Activated T-helper 1 cell treated with anti-CD3 and anti-CD28 coated beads, Interleukin-2, amount 50 U/mL, for 16 hours (primary cell): ENCODE results near the gene SDSL.

ENCODE experiments used
- DNase-seq, 2 donors: peaks; one replicate each; pipeline ENCODE4 v3.0.0-alpha.2; 2020; ENCODE audit warnings: low read depth in 1 of 2, low spot score in 1 of 2

SDSL gene

DNA sequence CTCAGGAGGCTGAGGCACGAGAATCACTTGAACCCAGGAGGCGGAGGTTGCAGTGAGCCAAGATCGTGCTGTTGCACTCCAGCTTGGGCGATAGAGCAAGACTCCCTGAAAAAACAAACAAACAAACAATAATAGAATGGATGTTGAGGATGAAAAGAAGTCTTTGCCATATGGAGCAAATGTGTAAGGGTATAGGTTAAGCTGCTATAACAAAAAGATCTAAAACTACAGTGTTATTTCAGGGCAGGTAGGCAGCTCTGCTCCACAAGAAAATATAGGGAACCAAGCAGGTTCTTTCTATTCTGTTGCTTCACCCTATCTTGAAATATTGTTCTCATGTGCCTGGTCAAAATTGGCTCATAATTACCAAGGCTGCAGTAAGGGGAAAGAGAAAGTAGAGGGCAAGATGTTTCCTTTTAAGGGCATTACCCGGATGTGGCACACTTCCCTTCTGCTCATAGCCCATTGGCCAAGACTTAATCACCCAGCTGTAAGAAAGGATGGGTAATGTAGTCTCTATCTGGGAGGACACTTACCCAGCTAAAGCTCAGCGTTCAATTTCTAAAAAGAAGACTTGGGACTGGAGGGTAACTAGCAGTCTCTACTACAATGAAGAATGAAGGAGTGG lies 23.5 kb downstream of the SDSL start:
- no peak for DNase-seq

DNA sequence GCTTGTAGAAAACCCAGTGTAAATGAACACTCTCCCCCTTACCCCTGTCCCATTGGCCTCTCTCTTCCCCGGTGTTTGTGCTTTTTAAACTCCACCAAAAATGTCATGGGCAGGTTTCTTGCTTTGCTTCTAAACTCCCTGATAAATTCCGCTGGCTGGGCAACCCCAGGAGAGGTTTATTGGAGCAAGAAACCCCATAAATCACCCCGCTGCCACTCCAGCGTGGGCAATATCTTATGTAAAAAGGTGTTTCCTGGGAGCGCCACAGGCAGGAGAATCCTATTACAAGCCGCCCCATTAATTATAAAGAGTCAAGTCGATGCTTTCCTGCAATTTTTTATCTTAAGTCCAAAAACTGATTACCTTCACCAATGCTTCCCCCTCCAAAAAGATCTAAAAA lies 26.7 kb downstream of the SDSL start:
- DNase-seq = no peak

- DNase-seq = no peak
These were observed 27.1 kb downstream of the SDSL start for GRCh38 chr12:113449299-113449698.

DNA sequence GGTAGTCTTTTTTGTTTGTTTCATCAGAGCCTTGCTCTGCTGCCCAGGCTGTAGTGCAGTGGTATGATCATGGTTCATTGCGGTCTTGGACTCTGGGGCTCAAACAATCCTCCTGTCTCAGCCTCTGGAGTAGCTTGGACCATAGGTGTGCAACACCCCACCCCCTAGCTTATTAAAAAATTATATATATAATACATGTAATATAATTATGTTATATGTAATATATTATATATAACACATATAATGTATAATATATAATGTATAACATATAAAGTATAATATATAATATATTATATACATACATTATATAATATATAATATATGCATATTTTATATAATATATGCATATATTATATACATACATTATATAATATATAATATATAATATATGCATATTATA lies 27.7 kb downstream of the SDSL start:
- DNase-seq = no peak

DNA sequence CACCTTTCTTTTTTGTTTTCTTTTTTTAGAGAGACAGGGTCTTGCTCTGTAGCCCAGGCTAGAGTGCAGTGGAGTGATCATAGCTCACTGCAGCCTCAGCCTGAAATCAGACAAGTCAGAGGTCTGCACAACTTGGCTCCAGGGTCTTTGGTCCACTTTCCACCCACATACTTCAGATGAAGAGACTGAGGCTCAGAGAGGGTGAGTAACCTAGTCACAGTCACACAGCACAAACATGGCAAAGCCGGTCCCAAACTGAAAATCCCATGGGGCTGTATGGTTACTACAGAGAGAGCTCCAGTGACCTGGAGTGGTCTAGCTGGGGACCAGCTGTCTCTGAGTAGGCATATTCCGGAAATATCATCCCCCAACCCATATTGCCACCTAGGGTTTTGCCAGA lies 30.3 kb downstream of the SDSL start:
- no peak for DNase-seq

GRCh38 chr12:113453330-113453729 lies 31.1 kb downstream of the SDSL start:
- DNase-seq = no peak

DNA sequence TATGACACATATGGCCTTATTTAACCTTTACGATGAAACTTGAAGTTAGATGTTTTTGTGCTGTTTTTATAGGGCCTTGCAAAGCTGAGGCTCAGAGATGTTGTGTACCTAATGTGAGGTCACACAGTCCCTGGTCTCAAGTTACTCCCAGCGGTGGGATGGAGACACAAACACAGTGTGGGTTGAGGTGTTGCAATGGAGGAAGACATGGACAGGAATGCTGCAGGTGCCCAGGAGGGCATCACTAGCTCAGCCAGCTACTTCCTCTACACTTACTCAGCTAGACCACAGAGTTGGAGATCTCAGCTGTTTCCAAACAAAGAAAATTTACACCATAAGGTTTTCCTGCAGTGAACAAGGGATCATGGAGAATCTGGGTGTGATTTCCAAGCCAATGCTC lies 34.0 kb downstream of the SDSL start:
- DNase-seq = no peak

- no peak for DNase-seq
These were observed 34.6 kb downstream of the SDSL start for GRCh38 chr12:113456761-113457160.

DNA sequence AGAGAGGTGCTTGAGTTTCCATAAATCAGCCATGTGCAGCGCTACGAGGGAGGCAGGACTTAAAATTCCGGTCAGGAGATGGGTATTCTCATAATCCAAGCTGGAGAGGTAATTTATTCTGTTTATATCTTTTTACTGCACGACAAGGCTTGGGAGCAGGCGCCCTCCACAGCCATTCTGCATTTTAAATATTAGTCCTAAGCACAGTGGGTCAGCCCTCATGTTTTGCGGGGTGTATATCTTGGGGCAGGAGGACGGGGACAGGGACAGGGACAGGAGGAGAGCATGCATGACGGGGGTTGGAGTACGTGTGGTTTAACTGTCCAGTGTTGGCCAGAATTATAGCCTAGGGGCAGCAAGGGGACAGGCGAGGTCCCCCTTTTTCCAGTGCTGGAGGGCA lies 35.0 kb downstream of the SDSL start:
- no peak for DNase-seq

DNA sequence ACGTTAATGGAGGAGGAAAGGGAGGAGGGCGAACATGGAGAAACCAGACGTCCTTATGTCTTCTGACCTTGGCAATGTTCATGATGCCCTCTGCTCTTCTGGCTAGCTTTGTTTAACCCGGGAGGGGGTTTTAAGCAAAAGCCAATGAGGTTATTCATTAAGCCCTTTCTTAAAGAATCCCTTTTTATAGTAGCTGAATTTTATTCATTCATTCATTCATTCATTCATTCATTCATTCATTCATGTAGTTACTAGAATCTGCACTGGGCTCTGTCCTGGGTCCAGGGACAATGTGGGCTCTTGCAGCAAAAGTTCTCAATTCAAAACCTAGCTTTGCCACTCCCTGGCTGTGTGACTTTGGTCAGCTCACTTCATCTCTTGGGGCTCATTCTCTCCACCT lies 35.5 kb downstream of the SDSL start:
- no peak for DNase-seq

DNA sequence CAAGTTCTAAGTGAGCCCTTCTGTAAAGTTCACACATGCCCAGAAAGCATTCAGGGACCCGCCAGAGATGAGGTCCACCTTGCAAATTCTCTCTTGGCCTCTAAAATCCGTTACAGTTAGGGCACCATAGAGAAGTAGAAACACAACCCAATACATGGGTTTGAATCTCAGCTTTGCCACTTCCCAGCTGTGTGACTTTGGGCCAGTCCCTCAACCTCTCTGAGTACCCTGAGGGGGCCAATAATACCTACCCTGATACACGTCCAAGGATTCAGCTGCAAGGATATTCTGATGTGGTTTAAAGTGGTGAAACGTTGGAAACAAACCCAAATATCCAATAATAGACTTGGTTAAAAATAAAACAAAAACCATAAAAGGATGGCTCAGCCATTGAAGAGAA lies 37.8 kb downstream of the SDSL start:
- DNase-seq = no peak

- DNase-seq = no peak
These were observed 39.5 kb downstream of the SDSL start for GRCh38 chr12:113461666-113462065.

- DNase-seq = peak; percentile 37 to 51
These were observed 40.1 kb downstream of the SDSL start for GRCh38 chr12:113462117-113462774.

DNA sequence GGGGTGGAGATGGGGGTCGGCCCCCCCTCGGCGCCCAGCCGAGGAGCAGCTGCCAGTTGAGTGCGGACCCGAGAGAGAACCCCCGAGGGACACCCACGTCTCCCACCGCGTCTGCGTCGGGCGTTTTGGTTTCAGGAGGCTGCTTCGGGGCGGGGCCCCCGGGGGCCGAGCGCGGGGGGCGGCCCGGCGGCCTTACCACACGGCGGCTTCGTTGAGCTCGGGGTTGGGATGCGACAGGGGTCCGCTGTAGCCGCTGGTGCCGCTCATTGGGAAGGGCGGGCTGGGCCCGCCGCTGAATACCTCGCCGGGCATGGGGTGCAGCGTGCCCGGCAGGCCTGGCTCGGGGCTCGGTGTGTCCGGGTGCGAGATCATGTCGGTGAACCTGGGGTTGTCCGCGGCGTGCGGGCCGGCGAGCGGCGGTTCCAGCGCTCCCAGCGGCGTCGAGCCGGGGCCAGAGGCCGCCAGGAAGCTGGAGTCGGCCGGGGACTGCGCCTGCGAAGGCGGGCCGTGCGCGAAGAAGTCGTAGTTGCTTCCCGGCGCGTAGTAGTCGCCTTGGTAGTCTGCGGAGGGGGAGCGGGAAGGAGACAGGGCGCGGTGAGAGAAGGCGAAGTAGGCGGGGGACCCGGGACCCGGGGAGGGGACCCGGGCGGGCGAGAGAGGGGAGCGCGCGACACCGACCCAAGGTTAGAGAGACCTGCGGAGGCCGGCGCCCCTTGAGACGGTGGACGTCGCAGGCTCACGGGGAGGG lies 41.0 kb downstream of the SDSL start:
- DNase-seq = no peak

- DNase-seq = no peak
These were observed 41.7 kb downstream of the SDSL start for GRCh38 chr12:113463746-113464451.

- DNase-seq = no peak
These were observed 42.2 kb downstream of the SDSL start for GRCh38 chr12:113464452-113464775.

- DNase-seq = no peak
These were observed 42.9 kb downstream of the SDSL start for GRCh38 chr12:113464852-113465719.

GRCh38 chr12:113465808-113466453 lies 43.8 kb downstream of the SDSL start:
- no peak for DNase-seq

DNA sequence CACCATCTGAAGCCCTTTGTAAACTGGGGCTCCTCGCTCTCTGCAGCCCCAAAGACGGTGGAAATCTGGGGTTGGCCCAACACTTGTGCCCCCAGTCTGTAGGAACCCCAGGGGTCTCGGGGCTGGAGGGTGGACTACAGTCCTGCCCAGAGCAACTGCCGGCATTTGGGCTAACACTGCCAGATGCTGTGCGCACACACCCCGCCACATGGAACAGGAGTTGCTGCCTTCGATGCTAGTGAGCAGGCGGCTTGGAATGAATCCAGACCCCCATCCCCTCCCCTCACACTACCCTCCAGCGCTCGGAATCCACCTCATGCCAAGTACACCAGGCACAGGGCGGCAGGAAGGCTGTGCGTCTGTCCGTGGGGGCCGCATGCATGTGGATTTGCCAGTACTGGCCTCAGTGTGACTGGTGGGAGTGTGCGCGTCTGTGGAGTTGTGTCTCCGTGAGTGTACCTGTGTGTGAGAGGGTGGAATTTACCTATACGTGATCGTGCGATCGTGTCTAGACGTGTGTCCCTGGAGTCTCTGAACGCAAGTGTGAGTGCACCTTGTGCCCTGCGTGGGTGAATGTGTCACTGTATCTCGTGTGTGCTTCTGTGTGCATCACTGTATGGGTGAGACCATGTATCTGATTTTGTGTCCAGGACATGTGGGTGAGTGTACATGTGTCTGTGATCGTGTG lies 44.4 kb downstream of the SDSL start:
- DNase-seq = no peak

DNA sequence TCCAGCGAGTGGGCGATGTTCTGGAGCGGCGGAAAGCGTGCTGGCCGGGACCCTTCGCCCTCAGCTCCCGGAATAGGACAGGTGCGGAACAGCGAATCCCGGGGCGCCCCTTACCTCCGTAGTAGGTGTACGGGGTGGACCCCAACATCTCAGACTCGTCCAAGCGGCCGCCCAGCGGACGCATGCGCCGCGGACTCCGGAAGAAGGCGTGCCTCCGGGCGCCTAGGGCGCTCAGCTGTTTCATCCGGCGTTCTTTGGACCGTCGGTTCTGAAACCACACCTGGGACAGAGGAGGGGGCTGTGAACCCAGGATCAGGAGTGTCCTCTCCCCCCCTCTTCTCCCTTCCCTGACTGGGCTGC lies 44.9 kb downstream of the SDSL start:
- no peak for DNase-seq
